CD4-positive, alpha-beta T cell (primary cell): ENCODE measurements around the gene ABLIM2. TPM values are rescaled to one million over a fixed set of nuclear protein-coding genes. Genes with fewer than 3 reads are reported as not detected.

Experiments
- ATAC-seq: fragments of 200-7000 bp; cut with Tn5 transposase; one replicate; pipeline ENCODE4 v1.10.0; 2022; ENCODE audit warnings: mild to moderate bottlenecking; ENCODE audit not compliant: poor library complexity
- CTCF ChIA-PET: fragments of 350-600 bp; sonication (Branson Sonifier 250); formaldehyde crosslinking; loops from one replicate; lab custom pipeline; 2021; ENCODE audit warnings: antibody characterized with exemption, inconsistent platforms; lab: Charles Lee
- POLR2A ChIA-PET: fragments of 350-600 bp; sonication (Branson Sonifier 250); formaldehyde crosslinking; loops from one replicate; lab custom pipeline; 2021; ENCODE audit warnings: antibody characterized with exemption, inconsistent platforms; lab: Charles Lee
- DNase-seq, 14 experiments: peaks; one replicate each; pipeline ENCODE4 v3.0.0-alpha.2; 2013 to 2020; ENCODE audit warnings: mixed read lengths in 2 of 14
- H3K27ac ChIP-seq, 2 donors: one replicate each; pipeline versions ENCODE4 v1.5.1 to v1.7.0; 2013; ENCODE audit warnings: low read length in 2 of 2, low read depth in 1 of 2, mild to moderate bottlenecking in 1 of 2
- H3K27me3 ChIP-seq, 2 experiments: 1 replicate in 1 of 2; 2 replicates in 1 of 2; pipeline versions ENCODE4 v1.6.1 to v1.7.0; 2013; ENCODE audit warnings: low read length in 2 of 2, control low read depth in 1 of 2, mild to moderate bottlenecking in 1 of 2, moderate library complexity in 1 of 2; ENCODE audit not compliant: insufficient read depth in 2 of 2, control insufficient read depth in 1 of 2
- H3K36me3 ChIP-seq: one replicate; pipeline ENCODE4 v1.6.1; 2013; ENCODE audit warnings: low read length, control low read depth; ENCODE audit not compliant: insufficient read depth
- H3K4me1 ChIP-seq: one replicate; pipeline ENCODE4 v1.6.1; 2013; ENCODE audit warnings: low read length, control low read depth; ENCODE audit not compliant: insufficient read depth
- H3K4me3 ChIP-seq: one replicate; pipeline ENCODE4 v1.5.1; 2013; ENCODE audit warnings: mild to moderate bottlenecking, low read length, moderate library complexity
- H3K9me3 ChIP-seq, 2 experiments: 1 replicate in 1 of 2; 2 replicates in 1 of 2; pipeline versions ENCODE4 v1.6.1 to v1.7.0; 2013; ENCODE audit warnings: low read length in 2 of 2, mild to moderate bottlenecking in 2 of 2, control low read depth in 1 of 2, moderate library complexity in 1 of 2; ENCODE audit not compliant: control insufficient read depth in 1 of 2, insufficient read depth in 1 of 2
- H3K27ac Mint-ChIP-seq: one replicate; pipeline ENCODE4 v1.8.0; 2020; ENCODE audit warnings: mixed read lengths
- H3K27me3 Mint-ChIP-seq: one replicate; pipeline ENCODE4 v1.8.0; 2021; ENCODE audit warnings: mixed read lengths
- H3K36me3 Mint-ChIP-seq: one replicate; pipeline ENCODE4 v1.8.0; 2021; ENCODE audit warnings: low read depth, mixed read lengths
- H3K4me1 Mint-ChIP-seq: one replicate; pipeline ENCODE4 v1.8.0; 2021; ENCODE audit warnings: low read depth, mixed read lengths
- H3K4me3 Mint-ChIP-seq: one replicate; pipeline ENCODE4 v1.8.0; 2020; ENCODE audit warnings: mild to moderate bottlenecking, mixed read lengths
- H3K9me3 Mint-ChIP-seq: one replicate; pipeline ENCODE4 v1.8.0; 2020; ENCODE audit warnings: mixed read lengths
- intact Hi-C, 2 experiments: fragments of 100-400 bp; cut with DNase I in 1 of 2; cut with micrococcal nuclease in 1 of 2; formaldehyde crosslinking; loops; one replicate each; pipeline versions ENCODE4 v1.15.1 to v1.9.0; 2023 to 2025; cut with DNase I, micrococcal nuclease
- total RNA-seq, 174 experiments: library from RNA in 2 of 174; stranded (reverse) in 2 of 174; gene quantifications; one replicate each; pipeline ENCODE4 v1.2.3 and lab custom pipeline; 2021 to 2026
- TF ChIP-seq, protein P1 (sequence below): fragments of 200-600 bp; IDR thresholded peaks from one replicate; pipeline ENCODE4 v1.8.0; 2022; ENCODE audit warnings: antibody characterized with exemption, mild to moderate bottlenecking

Gene ABLIM2
- total RNA-seq, 2 experiments from 2014 or later = 2.5 to 2.7 TPM

DNA sequence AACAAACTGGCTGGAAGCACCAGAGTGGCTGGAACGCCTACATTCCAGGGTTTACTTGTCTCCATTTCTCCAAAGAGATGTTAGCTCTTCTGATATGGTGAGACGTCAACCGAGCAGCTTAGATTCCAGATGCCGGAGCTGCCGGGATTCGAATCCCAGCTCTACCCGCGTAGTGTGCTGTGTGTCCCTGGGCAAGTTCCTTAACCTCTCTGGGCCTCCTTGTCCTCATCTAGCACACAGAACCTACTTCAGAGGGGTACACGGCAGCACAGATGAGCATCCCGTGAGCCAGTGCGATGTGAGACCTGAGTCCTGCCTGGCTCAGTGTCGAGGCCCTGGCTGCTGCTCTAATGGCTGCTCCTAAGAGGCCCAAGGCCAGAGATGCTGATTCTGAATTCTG lies 60.1 kb downstream of the ABLIM2 start:
- Histone ChIP-seq H3K27me3 (no peaks in the 10 kb centered on the region), H3K27ac (no peak overlapping the region), H3K4me3 (no peak overlapping the region), H3K9me3 (peaks cover 15 to 33% of the 10 kb centered on the region in 2 experiments), H3K4me1 (no peaks in the 10 kb centered on the region), H3K36me3 (no peaks in the 10 kb centered on the region)
- no peak for ATAC-seq
- no peak for DNase-seq
- H3K36me3 Mint-ChIP-seq = peaks cover 20% of the 10 kb centered on the region
- H3K27ac Mint-ChIP-seq = no peak overlapping the region
- H3K4me1 Mint-ChIP-seq = no peaks in the 10 kb centered on the region
- ChIA-PET POLR2A (no interaction called here), CTCF (no interaction called here)
- peaks cover 6% of the 10 kb centered on the region for H3K9me3 Mint-ChIP-seq
- H3K27me3 Mint-ChIP-seq = no peaks in the 10 kb centered on the region
- intact Hi-C loops = no loop called here
- TF ChIP-seq, protein P1, sequence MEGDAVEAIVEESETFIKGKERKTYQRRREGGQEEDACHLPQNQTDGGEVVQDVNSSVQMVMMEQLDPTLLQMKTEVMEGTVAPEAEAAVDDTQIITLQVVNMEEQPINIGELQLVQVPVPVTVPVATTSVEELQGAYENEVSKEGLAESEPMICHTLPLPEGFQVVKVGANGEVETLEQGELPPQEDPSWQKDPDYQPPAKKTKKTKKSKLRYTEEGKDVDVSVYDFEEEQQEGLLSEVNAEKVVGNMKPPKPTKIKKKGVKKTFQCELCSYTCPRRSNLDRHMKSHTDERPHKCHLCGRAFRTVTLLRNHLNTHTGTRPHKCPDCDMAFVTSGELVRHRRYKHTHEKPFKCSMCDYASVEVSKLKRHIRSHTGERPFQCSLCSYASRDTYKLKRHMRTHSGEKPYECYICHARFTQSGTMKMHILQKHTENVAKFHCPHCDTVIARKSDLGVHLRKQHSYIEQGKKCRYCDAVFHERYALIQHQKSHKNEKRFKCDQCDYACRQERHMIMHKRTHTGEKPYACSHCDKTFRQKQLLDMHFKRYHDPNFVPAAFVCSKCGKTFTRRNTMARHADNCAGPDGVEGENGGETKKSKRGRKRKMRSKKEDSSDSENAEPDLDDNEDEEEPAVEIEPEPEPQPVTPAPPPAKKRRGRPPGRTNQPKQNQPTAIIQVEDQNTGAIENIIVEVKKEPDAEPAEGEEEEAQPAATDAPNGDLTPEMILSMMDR = no peak
- H3K4me3 Mint-ChIP-seq = no peak overlapping the region

DNA sequence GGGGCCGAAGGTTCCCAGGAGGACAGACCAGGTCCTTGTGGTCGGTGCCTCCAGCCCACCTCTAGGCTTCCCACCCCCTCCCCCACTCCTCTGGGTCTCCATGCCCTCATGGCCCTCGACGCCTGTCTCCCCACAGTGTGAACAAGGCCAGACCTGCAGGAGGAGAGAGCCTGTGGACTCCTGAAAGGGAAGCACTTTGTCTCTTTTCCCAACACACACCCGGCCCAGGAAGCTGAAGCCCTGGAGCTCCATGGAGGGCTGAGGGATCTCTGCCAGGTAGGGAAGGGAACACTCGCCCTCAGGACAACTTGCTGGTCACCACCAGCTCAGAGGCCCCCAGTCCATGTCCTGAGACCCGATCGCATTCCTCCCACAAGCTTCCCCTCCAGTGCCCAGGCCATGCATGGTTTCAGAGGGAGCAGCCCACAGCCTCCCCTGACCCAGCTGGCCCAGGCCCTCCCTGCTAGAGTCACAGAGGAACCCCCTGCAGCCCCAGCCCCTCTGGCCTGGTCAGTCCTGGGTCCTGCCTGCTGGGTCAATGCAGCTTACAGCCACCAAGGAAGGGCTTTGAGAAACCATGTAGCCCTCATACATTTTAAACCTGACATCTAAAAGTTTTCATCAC lies 60.8 kb downstream of the ABLIM2 start:
- peaks cover 9% of the 10 kb centered on the region for H3K9me3 Mint-ChIP-seq
- Histone ChIP-seq H3K4me3 (no peak overlapping the region), H3K4me1 (no peaks in the 10 kb centered on the region), H3K27me3 (no peaks in the 10 kb centered on the region), H3K36me3 (no peaks in the 10 kb centered on the region), H3K27ac (no peak overlapping the region), H3K9me3 (peaks cover 20 to 36% of the 10 kb centered on the region in 2 experiments)
- ATAC-seq = no peak
- H3K27me3 Mint-ChIP-seq = no peaks in the 10 kb centered on the region
- DNase-seq = no peak
- no peaks in the 10 kb centered on the region for H3K4me1 Mint-ChIP-seq
- TF ChIP-seq, protein P1 = no peak
- H3K27ac Mint-ChIP-seq = no peak overlapping the region
- H3K4me3 Mint-ChIP-seq = no peak overlapping the region
- ChIA-PET CTCF (no interaction called here), POLR2A (no interaction called here)
- peaks cover 24% of the 10 kb centered on the region for H3K36me3 Mint-ChIP-seq
- intact Hi-C loops = no loop called here

- Mint-ChIP-seq H3K27me3 (no peaks in the 10 kb centered on the region), H3K9me3 (peaks cover 9% of the 10 kb centered on the region), H3K36me3 (peaks cover 24% of the 10 kb centered on the region), H3K4me3 (no peak overlapping the region), H3K4me1 (no peaks in the 10 kb centered on the region), H3K27ac (no peak overlapping the region)
- ChIA-PET POLR2A (no interaction called here), CTCF (no interaction called here)
- no peaks in the 10 kb centered on the region for H3K27me3 ChIP-seq
- no peak overlapping the region for H3K4me3 ChIP-seq
- intact Hi-C loops = no loop called here
- H3K4me1 ChIP-seq = no peaks in the 10 kb centered on the region
- no peak for DNase-seq
- TF ChIP-seq, protein P1 = no peak
- peaks cover 20 to 37% of the 10 kb centered on the region in 2 experiments for H3K9me3 ChIP-seq
- no peaks in the 10 kb centered on the region for H3K36me3 ChIP-seq
- no peak for ATAC-seq
- H3K27ac ChIP-seq = no peak overlapping the region
Measured at GRCh38 chr4:8097141-8097541, 61.5 kb downstream of the ABLIM2 start.
